SK-N-SH (cell line): ENCODE results near the gene HOXC11. TPM values are rescaled to one million over a fixed set of nuclear protein-coding genes. Genes with fewer than 3 reads are reported as not detected.

ENCODE experiments used
- CTCF ChIA-PET: fragments of 300-600, 350-600 bp; formaldehyde crosslinking; extraction: SDS; loops from one replicate; lab custom pipeline; 2021; lab: Yijun Ruan, JAX
- POLR2A ChIA-PET: fragments of 350-600 bp; sonication (Branson Sonifier 250); formaldehyde crosslinking; extraction: SDS; loops from one replicate; lab custom pipeline; 2020; ENCODE audit warnings: antibody characterized with exemption, inconsistent platforms; lab: Yijun Ruan, JAX
- DNase-seq: peaks from one replicate; pipeline ENCODE4 v3.0.0; 2012
- H2AFZ ChIP-seq: fragments of 200-600 bp; sonication (generic); 2 replicates; pipeline ENCODE4 v1.8.1; 2016; ENCODE audit warnings: antibody characterized with exemption, mild to moderate bottlenecking, low read depth
- H3F3A ChIP-seq: fragments of 200-600 bp; sonication (generic); replicated peaks from 2 replicates; pipeline ENCODE3; 2016; ENCODE audit warnings: antibody characterized with exemption, mild to moderate bottlenecking; ENCODE audit not compliant: insufficient read depth
- H3K27ac ChIP-seq, 2 experiments: fragments of 200-500 bp in 1 of 2; fragments of 200-600 bp in 1 of 2; sonication (Bioruptor generic) in 1 of 2; sonication (generic), shearing (Covaris generic) in 1 of 2; 2 replicates each; pipeline versions ENCODE4 v1.5.1 to v1.6.1; 2014 to 2016; ENCODE audit warnings: low read depth in 2 of 2, inconsistent platforms in 1 of 2, low read length in 1 of 2, mild to moderate bottlenecking in 1 of 2, mixed read lengths in 1 of 2
- H3K27me3 ChIP-seq: fragments of 200-600 bp; sonication (generic), shearing (Covaris generic); 2 replicates; pipeline ENCODE4 v1.6.1; 2016; ENCODE audit warnings: mixed run types; ENCODE audit not compliant: insufficient read depth
- H3K36me3 ChIP-seq, 2 experiments: fragments of 200-500 bp in 1 of 2; fragments of 200-600 bp in 1 of 2; sonication (Bioruptor generic) in 1 of 2; sonication (generic) in 1 of 2; replicated peaks in 1 of 2; 2 replicates each; pipeline versions ENCODE3 to v1.5.1; 2014 to 2016; ENCODE audit warnings: low read length in 1 of 2, mild to moderate bottlenecking in 1 of 2; ENCODE audit not compliant: insufficient read depth in 2 of 2, control insufficient read depth in 1 of 2
- H3K4me1 ChIP-seq, 2 experiments: fragments of 200-500 bp in 1 of 2; fragments of 200-600 bp in 1 of 2; sonication (Bioruptor generic) in 1 of 2; sonication (generic), shearing (Covaris generic) in 1 of 2; 2 replicates each; pipeline versions ENCODE4 v1.5.1 to v1.6.1; 2014 to 2016; ENCODE audit warnings: low read depth in 1 of 2, low read length in 1 of 2, mixed run types in 1 of 2; ENCODE audit not compliant: insufficient read depth in 2 of 2, control insufficient read depth in 1 of 2
- H3K4me2 ChIP-seq: fragments of 200-600 bp; sonication (generic), shearing (Covaris generic); 2 replicates; pipeline ENCODE4 v1.6.1; 2017; ENCODE audit warnings: mixed run types
- H3K4me3 ChIP-seq, 2 experiments: fragments of 200-500 bp in 1 of 2; fragments of 200-600 bp in 1 of 2; sonication (Bioruptor generic) in 1 of 2; sonication (generic), shearing (Covaris generic) in 1 of 2; 2 replicates each; pipeline versions ENCODE4 v1.5.1 to v1.8.1; 2014 to 2016; ENCODE audit warnings: low read depth in 2 of 2, inconsistent platforms in 1 of 2, low read length in 1 of 2, mild to moderate bottlenecking in 1 of 2, mixed read lengths in 1 of 2, moderate library complexity in 1 of 2
- H3K79me2 ChIP-seq: fragments of 200-600 bp; sonication (generic); 2 replicates; pipeline ENCODE4 v1.8.1; 2017; ENCODE audit warnings: mild to moderate bottlenecking; ENCODE audit not compliant: insufficient read depth
- H3K9ac ChIP-seq: fragments of 200-600 bp; sonication (generic); 2 replicates; pipeline ENCODE4 v1.6.1; 2017; ENCODE audit warnings: mixed run types
- H3K9me2 ChIP-seq: fragments of 200-600 bp; sonication (generic); 2 replicates; pipeline ENCODE4 v1.6.1; 2017; ENCODE audit warnings: mixed run types
- H3K9me3 ChIP-seq: fragments of 200-600 bp; sonication (generic); 2 replicates; pipeline ENCODE4 v1.6.1; 2017; ENCODE audit warnings: mixed run types, mild to moderate bottlenecking, moderate library complexity
- H4K20me1 ChIP-seq: fragments of 200-600 bp; sonication (generic); 2 replicates; pipeline ENCODE4 v1.6.1; 2017; ENCODE audit warnings: mild to moderate bottlenecking, mixed run types; ENCODE audit not compliant: insufficient read depth
- ELF1 ChIP-seq: IDR thresholded peaks from 2 replicates; pipeline ENCODE4 v1.4.0; 2012
- EP300 ChIP-seq, 2 experiments: IDR thresholded peaks; 2 replicates each; pipeline versions ENCODE4 v1.4.0 to v1.6.1; 2012; ENCODE audit warnings: borderline replicate concordance in 1 of 2, low read depth in 1 of 2, low read length in 1 of 2
- EZH2phosphoT487 ChIP-seq: fragments of 200-600 bp; sonication (generic); IDR thresholded peaks from 2 replicates; pipeline ENCODE4 v1.6.1; 2017; ENCODE audit warnings: low read depth, mixed run types, mild to moderate bottlenecking, antibody characterized with exemption, moderate library complexity, borderline replicate concordance
- FOXJ3 ChIP-seq: sonication (generic); formaldehyde crosslinking; IDR thresholded peaks from 2 replicates; pipeline ENCODE4 v1.5.1; 2020; ENCODE audit warnings: mild to moderate bottlenecking, missing genetic modification reagents
- FOXM1 ChIP-seq: IDR thresholded peaks from 2 replicates; pipeline ENCODE4 v1.4.0; 2012; ENCODE audit warnings: low read depth, mild to moderate bottlenecking
- GABPA ChIP-seq: IDR thresholded peaks from 2 replicates; pipeline ENCODE4 v1.4.0; 2012; ENCODE audit warnings: low read depth, mild to moderate bottlenecking
- GATA2 ChIP-seq: sonication (generic); formaldehyde crosslinking; IDR thresholded peaks from 2 replicates; pipeline ENCODE4 v1.5.0; 2020; ENCODE audit warnings: mild to moderate bottlenecking, missing genetic modification reagents
- JUND ChIP-seq: IDR thresholded peaks from 2 replicates; pipeline ENCODE4 v1.4.0; 2012
- MAX ChIP-seq: IDR thresholded peaks from 2 replicates; pipeline ENCODE4 v1.4.0; 2012; ENCODE audit warnings: low read depth
- MEF2A ChIP-seq: IDR thresholded peaks from 2 replicates; pipeline ENCODE4 v1.4.0; 2012; ENCODE audit warnings: low read depth, borderline replicate concordance
- MXI1 ChIP-seq: IDR thresholded peaks from 2 replicates; pipeline ENCODE4 v1.6.1; 2012; ENCODE audit warnings: mild to moderate bottlenecking, low read depth, low read length, improper control_type of control experiment
- PBX3 ChIP-seq: IDR thresholded peaks from 2 replicates; pipeline ENCODE4; 2012
- RAD21 ChIP-seq: IDR thresholded peaks from 2 replicates; pipeline ENCODE4 v1.6.1; 2012; ENCODE audit warnings: mild to moderate bottlenecking, low read length
- RCOR1 ChIP-seq: fragments of 150-350 bp; IDR thresholded peaks from 2 replicates; pipeline ENCODE4 v1.6.1; 2017; ENCODE audit warnings: antibody characterized with exemption, low read length
- REST ChIP-seq: IDR thresholded peaks from 2 replicates; pipeline ENCODE4 v1.6.1; 2012; ENCODE audit warnings: mild to moderate bottlenecking, low read depth, low read length, moderate library complexity
- RFX5 ChIP-seq: IDR thresholded peaks from 2 replicates; pipeline ENCODE4 v1.6.1; 2012; ENCODE audit warnings: mild to moderate bottlenecking, improper control_type of control experiment, low read length
- SMC3 ChIP-seq: IDR thresholded peaks from 2 replicates; pipeline ENCODE4 v1.6.1; 2012; ENCODE audit warnings: low read depth, low read length, improper control_type of control experiment
- TAF1 ChIP-seq: IDR thresholded peaks from 2 replicates; pipeline ENCODE4 v1.6.1; 2012; ENCODE audit warnings: low read depth, mild to moderate bottlenecking, low read length, moderate library complexity, borderline replicate concordance
- TCF12 ChIP-seq: IDR thresholded peaks from 2 replicates; pipeline ENCODE4 v1.4.0; 2012
- TEAD4 ChIP-seq: IDR thresholded peaks from 2 replicates; pipeline ENCODE4 v1.4.0; 2012; ENCODE audit warnings: mild to moderate bottlenecking, borderline replicate concordance; ENCODE audit not compliant: insufficient read depth
- USF2 ChIP-seq: fragments of 150-350 bp; IDR thresholded peaks from 2 replicates; pipeline ENCODE4 v1.6.1; 2017; ENCODE audit warnings: antibody characterized with exemption, low read length, low read depth, borderline replicate concordance
- WGBS: methylation state at CpG from one replicate; pipeline ENCODE4 v1.1.6; 2017; ENCODE audit warnings: low lambda C conversion rate; 5-methylcytosine and 5-hydroxymethylcytosine counted together
- polyA plus RNA-seq, 3 experiments: library from polyadenylated mRNA; depleted of rRNA; stranded (reverse); fragments of >200 nt; gene quantifications; 2 replicates each; pipeline ENCODE4 v1.2.3, GENCODE V29; 2012

The HOXC11 gene
- polyA plus RNA-seq, 1 of the 3 experiments (the other 2 are of a cell fraction), result not detected

- DNase-seq, result no peak
- POLR2A ChIA-PET, result no interaction called here
- Histone ChIP-seq H3K9me3 (no peaks in the 10 kb centered on the region), H2AFZ (no peak overlapping the region), H3K9me2 (no peaks in the 10 kb centered on the region), H3K4me1 (no peaks in the 10 kb centered on the region; a peak in 1 of 4 replicates), H3K27me3 (peaks cover 98% of the 10 kb centered on the region), H3K4me3 (no peak overlapping the region), H3K27ac (no peak overlapping the region), H3K79me2 (no peaks in the 10 kb centered on the region), H3F3A (no peaks in the 10 kb centered on the region), H3K4me2 (no peak overlapping the region), H4K20me1 (no peaks in the 10 kb centered on the region), H3K9ac (no peak overlapping the region)
- CTCF ChIA-PET, result interaction anchor here (0.7 to 4.9 kb wide), 6 partner anchors 9 to 266 kb away, joined by 3 to 16 read pairs (median 3); no protein-coding TSS in a partner anchor
- WGBS, result 25% methylated on average over 9 of the region's 9 CpGs
- TF ChIP-seq MEF2A (no peak), PBX3 (no peak), RFX5 (no peak), RAD21 (no peak), TEAD4 (no peak), MXI1 (no peak), MAX (no peak), FOXM1 (no peak)
- TF ChIP-seq, all 33 proteins: peak for 0
- no peaks in the 10 kb centered on the region for H3K36me3 ChIP-seq
Observed at GRCh38 chr12:53940443-53941014, 32.4 kb upstream of the HOXC11 start.

- Histone ChIP-seq H3K9me2 (no peaks in the 10 kb centered on the region), H3K9ac (no peak overlapping the region), H4K20me1 (no peaks in the 10 kb centered on the region), H3K27ac (no peak overlapping the region), H3K27me3 (peaks cover 98% of the 10 kb centered on the region), H3K4me3 (no peak overlapping the region), H3K4me2 (no peak overlapping the region)
- no peak for DNase-seq
- POLR2A ChIA-PET, result no interaction called here
- CTCF ChIA-PET, result interaction anchor here (0.8 to 4.9 kb wide), 4 partner anchors 8 to 195 kb away, joined by 3 to 16 read pairs (median 4); no protein-coding TSS in a partner anchor
- TF ChIP-seq TAF1 (no peak), TCF12 (no peak), MAX (no peak), EP300 (IDR thresholded peaks at IDR 0.05; ENCODE audit: borderline replicate concordance in 1 of 2, low read depth in 1 of 2, low read length in 1 of 2) (no peak), GATA2 (no peak), EZH2phosphoT487 (no peak), MXI1 (no peak), GABPA (no peak), FOXM1 (no peak), RCOR1 (no peak), REST (no peak), SMC3 (no peak), ELF1 (no peak), RAD21 (no peak), FOXJ3 (no peak), USF2 (no peak), TEAD4 (no peak), MEF2A (no peak), JUND (no peak)
- TF ChIP-seq, all 33 proteins: peak for 0
- Histone ChIP-seq H3K36me3 (no peaks in the 10 kb centered on the region), H3K4me1 (no peaks in the 10 kb centered on the region; a peak in 1 of 4 replicates), H2AFZ (no peak overlapping the region), H3F3A (no peaks in the 10 kb centered on the region), H3K79me2 (no peaks in the 10 kb centered on the region), H3K9me3 (no peaks in the 10 kb centered on the region)
Observed at GRCh38 chr12:53941187-53941586, 31.7 kb upstream of the HOXC11 start.
